ENCODE results near the gene WHAMM.

The WHAMM gene

GRCh38 chr15:82781349-82781748 is 28.1 kb upstream of the WHAMM start:
- Mint-ChIP-seq H3K9me3 (no peaks in the 10 kb centered on the region), H3K36me3 (ENCODE audit: low read depth) (no peaks in the 10 kb centered on the region), H3K4me3 (no peak overlapping the region), H3K27ac (no peak overlapping the region), H3K4me1 (no peaks in the 10 kb centered on the region), H3K27me3 (ENCODE audit: low read depth) (no peaks in the 10 kb centered on the region)
- TF ChIP-seq, protein P1, sequence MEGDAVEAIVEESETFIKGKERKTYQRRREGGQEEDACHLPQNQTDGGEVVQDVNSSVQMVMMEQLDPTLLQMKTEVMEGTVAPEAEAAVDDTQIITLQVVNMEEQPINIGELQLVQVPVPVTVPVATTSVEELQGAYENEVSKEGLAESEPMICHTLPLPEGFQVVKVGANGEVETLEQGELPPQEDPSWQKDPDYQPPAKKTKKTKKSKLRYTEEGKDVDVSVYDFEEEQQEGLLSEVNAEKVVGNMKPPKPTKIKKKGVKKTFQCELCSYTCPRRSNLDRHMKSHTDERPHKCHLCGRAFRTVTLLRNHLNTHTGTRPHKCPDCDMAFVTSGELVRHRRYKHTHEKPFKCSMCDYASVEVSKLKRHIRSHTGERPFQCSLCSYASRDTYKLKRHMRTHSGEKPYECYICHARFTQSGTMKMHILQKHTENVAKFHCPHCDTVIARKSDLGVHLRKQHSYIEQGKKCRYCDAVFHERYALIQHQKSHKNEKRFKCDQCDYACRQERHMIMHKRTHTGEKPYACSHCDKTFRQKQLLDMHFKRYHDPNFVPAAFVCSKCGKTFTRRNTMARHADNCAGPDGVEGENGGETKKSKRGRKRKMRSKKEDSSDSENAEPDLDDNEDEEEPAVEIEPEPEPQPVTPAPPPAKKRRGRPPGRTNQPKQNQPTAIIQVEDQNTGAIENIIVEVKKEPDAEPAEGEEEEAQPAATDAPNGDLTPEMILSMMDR (IDR thresholded peaks at IDR 0.05; ENCODE audit: unreplicated experiment in 3 of 3): no peak

DNA sequence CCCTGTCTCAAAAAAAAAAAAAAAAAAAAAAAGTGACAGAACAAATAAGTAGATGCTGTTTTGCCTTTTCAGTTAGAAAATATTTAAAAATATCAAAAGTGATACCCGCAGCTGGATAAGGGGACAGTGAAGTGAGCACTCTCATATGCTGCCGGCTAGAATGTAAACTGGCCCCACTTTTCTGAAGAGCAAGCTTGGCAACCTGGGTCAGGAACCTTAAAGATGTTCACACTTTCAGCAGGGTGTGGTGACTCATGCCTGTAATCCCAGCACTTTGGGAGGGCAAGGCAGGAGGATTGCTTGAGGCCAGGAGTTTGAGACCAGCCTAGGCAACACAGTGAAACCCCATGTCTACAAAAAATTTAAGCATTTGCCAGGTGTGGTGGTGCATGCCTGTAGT is 20.9 kb upstream of the WHAMM start:
- Mint-ChIP-seq H3K9me3 (peaks cover 10% of the 10 kb centered on the region), H3K36me3 (ENCODE audit: low read depth) (no peaks in the 10 kb centered on the region), H3K4me3 (no peak overlapping the region), H3K27ac (no peak overlapping the region), H3K4me1 (no peaks in the 10 kb centered on the region), H3K27me3 (ENCODE audit: low read depth) (peaks cover 4% of the 10 kb centered on the region)
- TF ChIP-seq, protein P1 (IDR thresholded peaks at IDR 0.05; ENCODE audit: unreplicated experiment in 3 of 3): no peak

DNA sequence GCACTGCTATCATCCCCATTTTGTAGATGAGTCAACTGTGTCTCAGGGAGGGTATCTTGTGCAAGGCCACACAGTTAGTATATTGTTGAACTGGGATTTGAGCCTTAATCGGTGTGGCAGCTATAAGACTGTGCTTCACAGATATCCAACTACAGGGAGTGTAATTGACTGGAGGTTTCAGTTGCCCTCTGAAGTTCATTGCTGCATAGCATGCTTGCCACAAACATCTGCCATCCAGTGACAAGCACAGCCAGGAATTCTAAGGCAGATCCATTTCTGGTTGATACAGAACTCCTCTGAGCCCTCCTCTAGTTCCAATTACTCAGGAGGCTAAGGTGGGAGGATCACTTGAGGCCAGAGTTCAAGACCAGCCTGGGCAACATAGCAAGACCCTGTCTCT is 19.9 kb upstream of the WHAMM start:
- Mint-ChIP-seq H3K4me3 (no peak overlapping the region), H3K4me1 (no peaks in the 10 kb centered on the region), H3K27me3 (ENCODE audit: low read depth) (peaks cover 4% of the 10 kb centered on the region), H3K9me3 (peaks cover 19% of the 10 kb centered on the region), H3K36me3 (ENCODE audit: low read depth) (peaks cover 6% of the 10 kb centered on the region), H3K27ac (no peak overlapping the region)
- TF ChIP-seq, protein P1 (IDR thresholded peaks at IDR 0.05; ENCODE audit: unreplicated experiment in 3 of 3): no peak

GRCh38 chr15:82790321-82790720 is 19.1 kb upstream of the WHAMM start:
- Mint-ChIP-seq H3K4me1 (no peaks in the 10 kb centered on the region), H3K36me3 (ENCODE audit: low read depth) (peaks cover 6% of the 10 kb centered on the region), H3K27ac (no peak overlapping the region), H3K9me3 (peaks cover 19% of the 10 kb centered on the region), H3K27me3 (ENCODE audit: low read depth) (peaks cover 4% of the 10 kb centered on the region), H3K4me3 (no peak overlapping the region)
- TF ChIP-seq, protein P1 (IDR thresholded peaks at IDR 0.05; ENCODE audit: unreplicated experiment in 3 of 3): no peak

DNA sequence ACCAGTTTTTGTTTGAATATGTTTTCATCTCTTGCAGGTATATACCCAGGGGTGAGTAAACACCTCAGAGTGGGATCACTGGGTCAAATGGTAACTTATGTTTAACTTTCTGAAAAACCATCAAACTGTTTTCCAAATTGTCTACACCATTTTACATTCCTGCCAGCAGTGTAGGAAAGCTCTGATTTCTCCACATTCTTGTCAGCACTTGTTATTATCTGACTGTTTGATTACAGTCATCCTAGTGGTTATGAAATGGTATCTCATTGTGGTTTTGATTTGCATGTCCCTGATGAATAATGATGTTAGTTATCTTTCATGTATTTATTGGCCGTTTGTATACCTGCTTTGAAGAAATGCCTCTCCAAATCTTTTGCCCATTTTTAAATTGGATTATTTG is 17.4 kb upstream of the WHAMM start:
- TF ChIP-seq, protein P1 (IDR thresholded peaks at IDR 0.05; ENCODE audit: unreplicated experiment in 3 of 3): no peak
- peaks cover 19% of the 10 kb centered on the region for H3K9me3 Mint-ChIP-seq
- H3K4me3 Mint-ChIP-seq: no peak overlapping the region
- H3K27ac Mint-ChIP-seq: no peak overlapping the region
- no peaks in the 10 kb centered on the region for H3K27me3 Mint-ChIP-seq (ENCODE audit: low read depth)
- H3K4me1 Mint-ChIP-seq: no peaks in the 10 kb centered on the region
- H3K36me3 Mint-ChIP-seq (ENCODE audit: low read depth): peaks cover 6% of the 10 kb centered on the region

DNA sequence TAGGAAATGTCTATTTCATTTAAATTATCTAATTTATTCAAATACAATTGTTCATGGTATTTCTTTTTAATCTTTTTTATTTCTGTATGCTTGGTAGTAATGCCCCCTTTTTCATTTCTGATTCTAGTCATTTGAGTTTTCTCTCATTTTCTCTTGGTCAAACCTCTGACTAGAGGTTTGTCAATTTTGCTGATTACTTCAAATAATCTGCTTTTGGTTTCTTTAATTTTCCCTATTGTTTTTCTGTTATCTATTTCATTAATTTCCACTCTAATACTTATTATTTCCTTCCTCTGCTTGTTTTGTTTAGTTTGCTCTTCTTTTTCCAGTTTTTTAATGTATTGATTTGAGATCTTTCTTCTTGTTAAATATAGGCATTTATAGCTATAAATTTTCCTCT is 15.7 kb upstream of the WHAMM start:
- TF ChIP-seq, protein P1 (IDR thresholded peaks at IDR 0.05; ENCODE audit: unreplicated experiment in 3 of 3): no peak
- Mint-ChIP-seq H3K4me1 (no peaks in the 10 kb centered on the region), H3K9me3 (peaks cover 19% of the 10 kb centered on the region), H3K4me3 (no peak overlapping the region), H3K27me3 (ENCODE audit: low read depth) (no peaks in the 10 kb centered on the region), H3K27ac (no peak overlapping the region), H3K36me3 (ENCODE audit: low read depth) (peaks cover 6% of the 10 kb centered on the region)
